Fibroblast of skin of abdomen (primary cell): ENCODE data around the gene ALPK3.

Source experiments
- DNase-seq: peaks from one replicate; pipeline ENCODE4 v3.0.0-alpha.2; 2013

The ALPK3 gene

GRCh38 chr15:84846269-84846668 is 29.1 kb downstream of the ALPK3 start:
- no peak for DNase-seq

- DNase-seq = no peak
These were observed 30.2 kb downstream of the ALPK3 start for GRCh38 chr15:84847382-84847781.

GRCh38 chr15:84852212-84852611 is 35.1 kb downstream of the ALPK3 start:
- no peak for DNase-seq

GRCh38 chr15:84855136-84855535 is 38.0 kb downstream of the ALPK3 start:
- no peak for DNase-seq

GRCh38 chr15:84855765-84856164 is 38.6 kb downstream of the ALPK3 start:
- DNase-seq = no peak

- DNase-seq = no peak
These were observed 39.7 kb downstream of the ALPK3 start for GRCh38 chr15:84856731-84857417.

GRCh38 chr15:84857418-84858004 is 40.4 kb downstream of the ALPK3 start:
- DNase-seq = no peak

GRCh38 chr15:84858231-84858630 is 41.1 kb downstream of the ALPK3 start:
- DNase-seq = no peak

- DNase-seq = no peak
These were observed 42.0 kb downstream of the ALPK3 start for GRCh38 chr15:84859144-84859543.

GRCh38 chr15:84859651-84860050 is 42.5 kb downstream of the ALPK3 start:
- DNase-seq = no peak

- DNase-seq = no peak
These were observed 44.6 kb downstream of the ALPK3 start for GRCh38 chr15:84861781-84862180.

GRCh38 chr15:84862214-84862975 is 45.2 kb downstream of the ALPK3 start:
- DNase-seq = no peak

- peak; percentile 11 for DNase-seq
These were observed 46.6 kb downstream of the ALPK3 start for GRCh38 chr15:84863565-84864443.

GRCh38 chr15:84864444-84864795 is 47.3 kb downstream of the ALPK3 start:
- no peak for DNase-seq

- no peak for DNase-seq
These were observed 48.0 kb downstream of the ALPK3 start for GRCh38 chr15:84865074-84865569.

- no peak for DNase-seq
These were observed 51.1 kb downstream of the ALPK3 start for GRCh38 chr15:84868037-84868880.

- DNase-seq = no peak
These were observed 52.4 kb downstream of the ALPK3 start for GRCh38 chr15:84869510-84869909.

GRCh38 chr15:84871428-84871985 is 54.4 kb downstream of the ALPK3 start:
- no peak for DNase-seq

- DNase-seq = no peak
These were observed 55.1 kb downstream of the ALPK3 start for GRCh38 chr15:84872009-84872910.

- DNase-seq = no peak
These were observed 56.8 kb downstream of the ALPK3 start for GRCh38 chr15:84873997-84874396.
